Activated T-helper 9 cell treated with anti-CD3 and anti-CD28 coated beads, Interleukin-2, amount 50 U/mL, for 16 hours (primary cell): ENCODE results near the gene HNF1B.

Source experiments
- DNase-seq: peaks from one replicate; pipeline ENCODE4 v3.0.0-alpha.2; 2020; ENCODE audit warnings: low read depth

Gene HNF1B

GRCh38 chr17:37761961-37762360 is 17.1 kb upstream of the HNF1B start:
- no peak for DNase-seq

- DNase-seq, result no peak
Measured at GRCh38 chr17:37761059-37761458, 16.2 kb upstream of the HNF1B start.

GRCh38 chr17:37759014-37759637 is 14.3 kb upstream of the HNF1B start:
- DNase-seq, result no peak

- DNase-seq, result no peak
Measured at GRCh38 chr17:37756051-37756450, 11.2 kb upstream of the HNF1B start.

- DNase-seq, result no peak
Measured at GRCh38 chr17:37755455-37755854, 10.6 kb upstream of the HNF1B start.

- no peak for DNase-seq
Measured at GRCh38 chr17:37754363-37754762, 9.5 kb upstream of the HNF1B start.

GRCh38 chr17:37752482-37752881 is 7.6 kb upstream of the HNF1B start:
- DNase-seq, result no peak

- DNase-seq, result no peak
Measured at GRCh38 chr17:37750768-37751475, 6.1 kb upstream of the HNF1B start.

- no peak for DNase-seq
Measured at GRCh38 chr17:37750292-37750691, 5.4 kb upstream of the HNF1B start.

GRCh38 chr17:37747222-37747621 is 2.4 kb upstream of the HNF1B start:
- no peak for DNase-seq

GRCh38 chr17:37746617-37747016 is 1.8 kb upstream of the HNF1B start:
- DNase-seq, result no peak

- no peak for DNase-seq
Measured at GRCh38 chr17:37745801-37746426, 1.1 kb upstream of the HNF1B start.

GRCh38 chr17:37744633-37744927 is 279 bp downstream of the HNF1B start:
- DNase-seq, result no peak

GRCh38 chr17:37743875-37744632 is 805 bp downstream of the HNF1B start:
- no peak for DNase-seq

- no peak for DNase-seq
Measured at GRCh38 chr17:37743612-37743874, 1.3 kb downstream of the HNF1B start.

GRCh38 chr17:37742762-37743611 is 1.9 kb downstream of the HNF1B start:
- no peak for DNase-seq

GRCh38 chr17:37742116-37742761 is 2.6 kb downstream of the HNF1B start:
- no peak for DNase-seq

GRCh38 chr17:37741341-37742115 is 3.3 kb downstream of the HNF1B start:
- no peak for DNase-seq

- DNase-seq, result no peak
Measured at GRCh38 chr17:37740915-37741314, 3.9 kb downstream of the HNF1B start.

GRCh38 chr17:37737971-37738370 is 6.9 kb downstream of the HNF1B start:
- no peak for DNase-seq

- DNase-seq, result no peak
Measured at GRCh38 chr17:37737081-37737480, 7.8 kb downstream of the HNF1B start.
